Mesendoderm (in vitro differentiated cells): ENCODE measurements around the gene COL12A1.

Experiments
- DNase-seq: peaks from one replicate; pipeline ENCODE4 v3.0.0; 2013
- H2AK5ac ChIP-seq: 2 replicates; pipeline ENCODE4 v1.6.1; 2013; ENCODE audit warnings: low read length, inconsistent platforms
- H2BK120ac ChIP-seq: 2 replicates; pipeline ENCODE4 v1.6.1; 2013; ENCODE audit warnings: low read depth, mild to moderate bottlenecking, low read length, moderate library complexity, mixed read lengths
- H2BK15ac ChIP-seq: replicated peaks from 2 replicates; pipeline ENCODE4 v1.6.1; 2013; ENCODE audit warnings: low read depth, mild to moderate bottlenecking, moderate library complexity
- H2BK5ac ChIP-seq: 2 replicates; pipeline ENCODE4 v1.6.1; 2013; ENCODE audit warnings: low read length, inconsistent platforms
- H3K18ac ChIP-seq: 2 replicates; pipeline ENCODE4 v1.6.1; 2013; ENCODE audit warnings: mild to moderate bottlenecking, low read length, mixed read lengths
- H3K23ac ChIP-seq: one replicate; pipeline ENCODE4 v1.6.1; 2013; ENCODE audit warnings: low read length
- H3K27ac ChIP-seq: 2 replicates; pipeline ENCODE4 v1.5.1; 2013; ENCODE audit warnings: low read depth, mild to moderate bottlenecking, inconsistent platforms, low read length, moderate library complexity
- H3K27me3 ChIP-seq: 2 replicates; pipeline ENCODE4 v1.6.1; 2013; ENCODE audit warnings: low read length, control low read depth, mild to moderate bottlenecking, inconsistent platforms; ENCODE audit not compliant: insufficient read depth, poor library complexity
- H3K36me3 ChIP-seq: 2 replicates; pipeline ENCODE4 v1.6.1; 2013; ENCODE audit warnings: low read length, inconsistent platforms; ENCODE audit not compliant: control insufficient read depth, insufficient read depth
- H3K4ac ChIP-seq: one replicate; pipeline ENCODE4 v1.6.1; 2013; ENCODE audit warnings: low read depth, mild to moderate bottlenecking, low read length, moderate library complexity
- H3K4me1 ChIP-seq: 2 replicates; pipeline ENCODE4 v1.6.1; 2013; ENCODE audit warnings: low read depth, low read length, inconsistent platforms; ENCODE audit not compliant: control insufficient read depth
- H3K4me2 ChIP-seq: 2 replicates; pipeline ENCODE4 v1.6.1; 2013; ENCODE audit warnings: low read length
- H3K4me3 ChIP-seq: 2 replicates; pipeline ENCODE4 v1.5.1; 2013; ENCODE audit warnings: mild to moderate bottlenecking, low read length
- H3K56ac ChIP-seq: one replicate; pipeline ENCODE4 v1.6.1; 2013; ENCODE audit warnings: low read length
- H3K79me1 ChIP-seq: 2 replicates; pipeline ENCODE4 v1.6.1; 2013; ENCODE audit warnings: low read length, inconsistent platforms
- H3K79me2 ChIP-seq: 2 replicates; pipeline ENCODE4 v1.6.1; 2013; ENCODE audit warnings: mild to moderate bottlenecking, low read length; ENCODE audit not compliant: control insufficient read depth, insufficient read depth
- H3K9ac ChIP-seq: 2 replicates; pipeline ENCODE4 v1.6.1; 2013; ENCODE audit warnings: low read length, inconsistent platforms
- H4K5ac ChIP-seq: one replicate; pipeline ENCODE4 v1.6.1; 2013; ENCODE audit warnings: low read length
- H4K8ac ChIP-seq: one replicate; pipeline ENCODE4 v1.6.1; 2013; ENCODE audit warnings: low read depth, mild to moderate bottlenecking, control low read depth, low read length, moderate library complexity
- WGBS: extraction: QIAGEN DNeasy Blood & Tissue Kit; methylation state at CpG from one replicate; pipeline ENCODE4 v1.1.7; 2013; ENCODE audit warnings: low lambda C conversion rate, missing lambda C conversion rate; ENCODE audit not compliant: insufficient coverage; ENCODE audit errors: extremely low coverage; 5-methylcytosine and 5-hydroxymethylcytosine counted together

COL12A1 gene

GRCh38 chr6:75230484-75231325 lies 24.9 kb upstream of the COL12A1 start:
- Histone ChIP-seq H4K8ac (no peak overlapping the region), H3K4me2 (no peak overlapping the region), H3K36me3 (no peaks in the 10 kb centered on the region), H3K56ac (no peak overlapping the region), H2BK15ac (no peak overlapping the region), H3K4ac (no peak overlapping the region), H3K9ac (no peak overlapping the region), H3K4me3 (no peak overlapping the region), H3K23ac (no peak overlapping the region), H2BK5ac (no peak overlapping the region), H3K27ac (no peak overlapping the region), H2BK120ac (no peak overlapping the region), H3K18ac (no peak overlapping the region), H3K27me3 (no peaks in the 10 kb centered on the region), H3K4me1 (no peaks in the 10 kb centered on the region), H4K5ac (no peak overlapping the region), H3K79me2 (no peaks in the 10 kb centered on the region), H2AK5ac (no peak overlapping the region), H3K79me1 (no peaks in the 10 kb centered on the region)
- WGBS: no CpG with 5 or more reads among the region's 10 CpGs
- DNase-seq: peak; percentile 68

GRCh38 chr6:75224303-75224926 lies 18.6 kb upstream of the COL12A1 start:
- Histone ChIP-seq H3K4me2 (no peak overlapping the region), H4K8ac (no peak overlapping the region), H4K5ac (no peak overlapping the region), H3K4ac (no peak overlapping the region), H2BK5ac (no peak overlapping the region), H3K36me3 (no peaks in the 10 kb centered on the region), H3K79me2 (no peaks in the 10 kb centered on the region), H2BK15ac (no peak overlapping the region), H3K4me1 (no peaks in the 10 kb centered on the region), H3K18ac (no peak overlapping the region), H2AK5ac (no peak overlapping the region), H3K23ac (no peak overlapping the region), H3K79me1 (no peaks in the 10 kb centered on the region), H3K27ac (no peak overlapping the region), H3K56ac (no peak overlapping the region), H2BK120ac (no peak overlapping the region), H3K9ac (no peak overlapping the region), H3K27me3 (no peaks in the 10 kb centered on the region), H3K4me3 (no peak overlapping the region)
- DNase-seq: no peak
- no CpG with 5 or more reads among the region's 6 CpGs for WGBS

- Histone ChIP-seq H3K4ac (no peak overlapping the region), H3K79me1 (no peaks in the 10 kb centered on the region), H3K56ac (no peak overlapping the region), H2BK15ac (no peak overlapping the region), H2BK120ac (no peak overlapping the region), H3K4me1 (no peaks in the 10 kb centered on the region), H4K8ac (no peak overlapping the region), H3K9ac (no peak overlapping the region), H3K79me2 (no peaks in the 10 kb centered on the region), H3K23ac (no peak overlapping the region), H2AK5ac (no peak overlapping the region), H3K4me2 (no peak overlapping the region), H4K5ac (no peak overlapping the region), H3K27me3 (no peaks in the 10 kb centered on the region), H2BK5ac (no peak overlapping the region), H3K18ac (no peak overlapping the region), H3K36me3 (no peaks in the 10 kb centered on the region), H3K27ac (no peak overlapping the region), H3K4me3 (no peak overlapping the region)
- WGBS: no CpG with 5 or more reads among the region's 2 CpGs
- DNase-seq: no peak
Measured at GRCh38 chr6:75223428-75223827, 17.6 kb upstream of the COL12A1 start.

GRCh38 chr6:75222261-75222660 lies 16.4 kb upstream of the COL12A1 start:
- Histone ChIP-seq H3K36me3 (no peaks in the 10 kb centered on the region), H4K5ac (no peak overlapping the region), H3K23ac (no peak overlapping the region), H4K8ac (no peak overlapping the region), H3K9ac (no peak overlapping the region), H2BK120ac (no peak overlapping the region), H3K4me2 (no peak overlapping the region), H3K56ac (no peak overlapping the region), H3K4me3 (no peak overlapping the region), H3K4ac (no peak overlapping the region), H2BK5ac (no peak overlapping the region), H3K4me1 (no peaks in the 10 kb centered on the region), H3K79me2 (no peaks in the 10 kb centered on the region), H2BK15ac (no peak overlapping the region), H3K27me3 (no peaks in the 10 kb centered on the region), H3K18ac (no peak overlapping the region), H2AK5ac (no peak overlapping the region), H3K79me1 (no peaks in the 10 kb centered on the region), H3K27ac (no peak overlapping the region)
- no peak for DNase-seq

GRCh38 chr6:75221116-75221515 lies 15.3 kb upstream of the COL12A1 start:
- H3K9ac ChIP-seq: no peak overlapping the region
- H2AK5ac ChIP-seq: no peak overlapping the region
- no peaks in the 10 kb centered on the region for H3K36me3 ChIP-seq
- no peak overlapping the region for H2BK120ac ChIP-seq
- WGBS: no CpG with 5 or more reads among the region's 4 CpGs
- H3K4ac ChIP-seq: no peak overlapping the region
- H4K8ac ChIP-seq: no peak overlapping the region
- no peak overlapping the region for H3K27ac ChIP-seq
- no peak for DNase-seq
- no peak overlapping the region for H2BK15ac ChIP-seq
- no peaks in the 10 kb centered on the region for H3K79me2 ChIP-seq
- H3K4me3 ChIP-seq: no peak overlapping the region
- H3K56ac ChIP-seq: no peak overlapping the region
- no peak overlapping the region for H2BK5ac ChIP-seq
- H3K4me1 ChIP-seq: no peaks in the 10 kb centered on the region
- no peaks in the 10 kb centered on the region for H3K27me3 ChIP-seq
- H3K79me1 ChIP-seq: no peaks in the 10 kb centered on the region
- no peak overlapping the region for H3K23ac ChIP-seq
- no peak overlapping the region for H3K4me2 ChIP-seq
- no peak overlapping the region for H4K5ac ChIP-seq
- no peak overlapping the region for H3K18ac ChIP-seq
